Measurements from ENCODE around the gene NIM1K. TPM values are rescaled to one million over a fixed set of nuclear protein-coding genes. Genes with fewer than 3 reads are reported as not detected.

Gene NIM1K
- total and polyA plus RNA-seq, 2 donors (not counting 3 experiments of a cell fraction or from before 2014, with no cell fraction given) = 0.04 to 0.49 TPM

DNA sequence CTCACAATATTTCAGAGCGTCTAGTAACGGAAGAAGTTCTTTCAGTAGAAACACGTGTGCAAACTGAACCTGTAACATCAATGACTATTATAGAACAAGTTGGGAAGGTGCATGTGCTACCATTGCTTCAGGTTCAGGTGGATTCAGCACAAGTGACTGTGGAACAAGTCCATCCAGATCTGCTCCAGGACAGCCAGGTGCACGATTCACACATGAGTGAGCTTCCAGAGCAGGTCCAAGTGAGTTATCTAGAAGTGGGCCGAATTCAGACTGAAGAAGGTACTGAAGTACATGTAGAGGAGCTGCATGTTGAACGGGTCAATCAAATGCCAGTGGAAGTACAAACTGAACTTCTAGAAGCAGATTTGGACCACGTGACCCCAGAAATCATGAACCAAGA lies 17.4 kb upstream of the NIM1K start:
- Histone ChIP-seq H3K9me1 (replicated peaks; ENCODE audit: control insufficient read depth, extremely low read depth, insufficient read depth, low read length) (no peaks in the 10 kb centered on the region), H3K27ac (ENCODE audit: insufficient read depth, low read depth, low read length) (no peak overlapping the region), H3K9me3 (replicated peaks; ENCODE audit: control insufficient read depth, insufficient read depth, low read length) (no peaks in the 10 kb centered on the region), H4K20me1 (replicated peaks; ENCODE audit: control insufficient read depth, extremely low read depth, insufficient read depth, low read length) (peaks cover 2% of the 10 kb centered on the region), H3K4me2 (ENCODE audit: insufficient read depth, low read length) (no peak overlapping the region), H3K36me3 (ENCODE audit: control insufficient read depth in 2 of 2, extremely low read depth in 1 of 2, insufficient read depth in 2 of 2, low read length in 2 of 2) (peaks cover 0 to 5% of the 10 kb centered on the region in 2 experiments), H3K79me2 (ENCODE audit: control insufficient read depth, insufficient read depth, low read length) (no peaks in the 10 kb centered on the region), H3K4me3 (replicated peaks in 1 of 3; ENCODE audit: insufficient read depth in 1 of 3, low read depth in 1 of 3, low read length in 3 of 3) (no peak overlapping the region), H3K4me1 (ENCODE audit: control insufficient read depth, extremely low read depth, insufficient read depth, low read length) (no peaks in the 10 kb centered on the region), H2AFZ (ENCODE audit: low read depth, low read length) (no peak overlapping the region), H3K27me3 (ENCODE audit: control insufficient read depth in 2 of 2, insufficient read depth in 2 of 2, low read length in 2 of 2) (no peaks in the 10 kb centered on the region), H3K9ac (replicated peaks; ENCODE audit: extremely low read depth, insufficient read depth, low read length) (no peak overlapping the region)
- no peak for TF ChIP-seq FOS (IDR thresholded peaks at IDR 0.05; ENCODE audit: borderline replicate concordance, insufficient read depth, low read length)
- TF ChIP-seq JUN (IDR thresholded peaks at IDR 0.05; ENCODE audit: borderline replicate concordance, insufficient read depth, insufficient read length, low read depth) = no peak
- TF ChIP-seq, protein P1, sequence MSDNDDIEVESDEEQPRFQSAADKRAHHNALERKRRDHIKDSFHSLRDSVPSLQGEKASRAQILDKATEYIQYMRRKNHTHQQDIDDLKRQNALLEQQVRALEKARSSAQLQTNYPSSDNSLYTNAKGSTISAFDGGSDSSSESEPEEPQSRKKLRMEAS (IDR thresholded peaks at IDR 0.05; ENCODE audit: insufficient read depth, insufficient read length) = no peak
- TF ChIP-seq, protein P2, sequence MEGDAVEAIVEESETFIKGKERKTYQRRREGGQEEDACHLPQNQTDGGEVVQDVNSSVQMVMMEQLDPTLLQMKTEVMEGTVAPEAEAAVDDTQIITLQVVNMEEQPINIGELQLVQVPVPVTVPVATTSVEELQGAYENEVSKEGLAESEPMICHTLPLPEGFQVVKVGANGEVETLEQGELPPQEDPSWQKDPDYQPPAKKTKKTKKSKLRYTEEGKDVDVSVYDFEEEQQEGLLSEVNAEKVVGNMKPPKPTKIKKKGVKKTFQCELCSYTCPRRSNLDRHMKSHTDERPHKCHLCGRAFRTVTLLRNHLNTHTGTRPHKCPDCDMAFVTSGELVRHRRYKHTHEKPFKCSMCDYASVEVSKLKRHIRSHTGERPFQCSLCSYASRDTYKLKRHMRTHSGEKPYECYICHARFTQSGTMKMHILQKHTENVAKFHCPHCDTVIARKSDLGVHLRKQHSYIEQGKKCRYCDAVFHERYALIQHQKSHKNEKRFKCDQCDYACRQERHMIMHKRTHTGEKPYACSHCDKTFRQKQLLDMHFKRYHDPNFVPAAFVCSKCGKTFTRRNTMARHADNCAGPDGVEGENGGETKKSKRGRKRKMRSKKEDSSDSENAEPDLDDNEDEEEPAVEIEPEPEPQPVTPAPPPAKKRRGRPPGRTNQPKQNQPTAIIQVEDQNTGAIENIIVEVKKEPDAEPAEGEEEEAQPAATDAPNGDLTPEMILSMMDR (IDR thresholded peaks at IDR 0.05; ENCODE audit: extremely low read depth in 1 of 2, insufficient read depth in 1 of 2, low read depth in 1 of 2, low read length in 2 of 2) = no peak
- TF ChIP-seq EZH2 (IDR thresholded peaks at IDR 0.05; ENCODE audit: borderline replicate concordance, low read depth, low read length, severe bottlenecking) = no peak
- no peak for TF ChIP-seq POLR2AphosphoS5 (IDR thresholded peaks at IDR 0.05; ENCODE audit: insufficient read depth, low read depth, low read length)
- no peak for TF ChIP-seq MYC (IDR thresholded peaks at IDR 0.05; ENCODE audit: low read depth, low read length)
- no peak for TF ChIP-seq POLR2A (IDR thresholded peaks at IDR 0.05; ENCODE audit: low read depth, low read length)
- TF ChIP-seq GATA2 (IDR thresholded peaks at IDR 0.05; ENCODE audit: insufficient read depth, insufficient read length, low read depth, low read length) = no peak
- no peak for DNase-seq (ENCODE audit: low read depth, low spot score)
- dilution Hi-C loops (cut with MboI; ENCODE audit: extremely low pct_ligation_motif_present, low sequenced_read_pairs) = no loop called here
- intact Hi-C loops (cut with micrococcal nuclease) = no loop called here
- no TSS peak for BruUV-seq (replicated peaks)
- FAIRE-seq = no peak
- POLR2A ChIA-PET = no interaction called here
- CTCF ChIA-PET = no interaction called here
